Smooth muscle cell (in vitro differentiated cells): ENCODE results near the gene OMG. TPM values are rescaled to one million over a fixed set of nuclear protein-coding genes. Genes with fewer than 3 reads are reported as not detected.

ENCODE experiments used
- DNase-seq: peaks from one replicate; lab custom pipeline; 2025; ENCODE audit not compliant: unreplicated experiment; lab: John Stamatoyannopoulos, UW
- H2AFZ ChIP-seq: fragments of 200-600 bp; sonication (generic); 2 replicates; pipeline ENCODE4 v1.6.0; 2016; ENCODE audit warnings: antibody characterized with exemption, low read depth, mild to moderate bottlenecking
- H3F3A ChIP-seq: fragments of 200-600 bp; sonication (generic); 2 replicates; pipeline ENCODE4 v1.6.0; 2017; ENCODE audit warnings: antibody characterized with exemption, low read depth
- H3K27ac ChIP-seq: fragments of 200-600 bp; sonication (generic); 2 replicates; pipeline ENCODE4 v1.5.1; 2016; ENCODE audit warnings: low read depth, mild to moderate bottlenecking
- H3K27me3 ChIP-seq: fragments of 200-600 bp; sonication (generic); 2 replicates; pipeline ENCODE4 v1.6.1; 2016; ENCODE audit warnings: low read depth, mild to moderate bottlenecking
- H3K36me3 ChIP-seq: fragments of 200-600 bp; sonication (generic); 2 replicates; pipeline ENCODE4 v1.5.1; 2016; ENCODE audit warnings: low read depth
- H3K4me1 ChIP-seq: fragments of 200-600 bp; sonication (generic); 2 replicates; pipeline ENCODE4 v1.5.1; 2016; ENCODE audit warnings: low read depth
- H3K4me2 ChIP-seq: fragments of 200-600 bp; sonication (generic); 2 replicates; pipeline ENCODE4 v1.6.0; 2016; ENCODE audit warnings: mild to moderate bottlenecking
- H3K4me3 ChIP-seq: fragments of 200-600 bp; sonication (generic); 2 replicates; pipeline ENCODE4 v1.5.1; 2016; ENCODE audit warnings: mild to moderate bottlenecking
- H3K79me2 ChIP-seq: fragments of 200-600 bp; sonication (generic); 2 replicates; pipeline ENCODE4 v1.6.0; 2016; ENCODE audit warnings: low read depth, mild to moderate bottlenecking
- H3K9ac ChIP-seq: fragments of 200-600 bp; sonication (generic); 2 replicates; pipeline ENCODE4 v1.6.0; 2016; ENCODE audit warnings: low read depth
- H3K9me3 ChIP-seq: fragments of 200-600 bp; sonication (generic); replicated peaks from 2 replicates; pipeline ENCODE4 v1.5.1; 2016; ENCODE audit warnings: low read depth
- H4K20me1 ChIP-seq: fragments of 200-600 bp; sonication (generic); 2 replicates; pipeline ENCODE4 v1.6.0; 2016; ENCODE audit warnings: low read depth
- WGBS: methylation state at CpG from one replicate; pipeline ENCODE4 v1.1.7; 2016; ENCODE audit warnings: low lambda C conversion rate; 5-methylcytosine and 5-hydroxymethylcytosine counted together
- polyA plus RNA-seq: library from polyadenylated mRNA; unstranded; fragments of >200 nt; fragmentation: Nextera tagmentation; extraction: Ambion mirVana; gene quantifications from 2 replicates; pipeline ENCODE4 v1.2.1, GENCODE V29; 2016
- total RNA-seq: library from RNA; depleted of rRNA; stranded (reverse); fragments of >200 nt; gene quantifications from 2 replicates; pipeline ENCODE4 v1.2.3, GENCODE V29; 2014
- TF ChIP-seq, protein P1 (sequence below): fragments of 200-600 bp; sonication (generic); IDR thresholded peaks from 2 replicates; pipeline ENCODE4 v1.5.1; 2017; ENCODE audit warnings: borderline replicate concordance, mild to moderate bottlenecking, antibody characterized with exemption; ENCODE audit not compliant: insufficient read depth, poor library complexity, severe bottlenecking

OMG gene
- total and polyA plus RNA-seq, 2 experiments from 2014 or later = 0.57 TPM; not detected in 1

DNA sequence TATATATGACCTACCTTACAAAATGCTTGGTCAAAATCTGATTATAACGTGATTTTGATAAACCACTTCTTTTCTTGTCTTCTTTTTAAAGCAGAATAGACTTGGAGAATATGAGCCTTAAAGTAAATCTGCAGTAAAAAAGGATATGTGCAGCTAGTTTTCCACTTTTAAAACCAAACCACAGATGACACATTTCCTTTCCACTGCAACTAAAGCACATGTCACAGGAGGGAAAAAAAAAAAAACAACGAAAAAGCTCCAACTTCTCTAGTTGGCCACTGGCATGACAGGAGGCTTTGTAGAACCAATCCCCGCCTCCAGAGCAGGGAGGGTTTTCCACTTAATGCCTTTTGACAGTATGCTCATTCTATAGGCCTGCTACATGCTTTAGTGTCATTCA is 24.4 kb upstream of the OMG start, which contains the start of gene EVI2A:
TSS of gene EVI2A (minus strand) at position 142 of the 400 bp plus-strand sequence. CDS start 2,609 bp downstream, outside the sequence.
- Histone ChIP-seq H3K4me2 (peak within 1 kb of the TSS; percentile 64), H4K20me1 (peaks cover 7% of the 10 kb centered on the region), H3F3A (peaks cover 4% of the 10 kb centered on the region), H3K4me1 (peaks cover 9% of the 10 kb centered on the region), H3K27me3 (no peaks in the 10 kb centered on the region), H2AFZ (no peak within 1 kb of the TSS), H3K9me3 (no peaks in the 10 kb centered on the region), H3K4me3 (no peak within 1 kb of the TSS), H3K9ac (peak within 1 kb of the TSS; percentile 6), H3K27ac (peak within 1 kb of the TSS; percentile 75), H3K36me3 (no peaks in the 10 kb centered on the region), H3K79me2 (peaks cover 2% of the 10 kb centered on the region)
- TF ChIP-seq, protein P1, sequence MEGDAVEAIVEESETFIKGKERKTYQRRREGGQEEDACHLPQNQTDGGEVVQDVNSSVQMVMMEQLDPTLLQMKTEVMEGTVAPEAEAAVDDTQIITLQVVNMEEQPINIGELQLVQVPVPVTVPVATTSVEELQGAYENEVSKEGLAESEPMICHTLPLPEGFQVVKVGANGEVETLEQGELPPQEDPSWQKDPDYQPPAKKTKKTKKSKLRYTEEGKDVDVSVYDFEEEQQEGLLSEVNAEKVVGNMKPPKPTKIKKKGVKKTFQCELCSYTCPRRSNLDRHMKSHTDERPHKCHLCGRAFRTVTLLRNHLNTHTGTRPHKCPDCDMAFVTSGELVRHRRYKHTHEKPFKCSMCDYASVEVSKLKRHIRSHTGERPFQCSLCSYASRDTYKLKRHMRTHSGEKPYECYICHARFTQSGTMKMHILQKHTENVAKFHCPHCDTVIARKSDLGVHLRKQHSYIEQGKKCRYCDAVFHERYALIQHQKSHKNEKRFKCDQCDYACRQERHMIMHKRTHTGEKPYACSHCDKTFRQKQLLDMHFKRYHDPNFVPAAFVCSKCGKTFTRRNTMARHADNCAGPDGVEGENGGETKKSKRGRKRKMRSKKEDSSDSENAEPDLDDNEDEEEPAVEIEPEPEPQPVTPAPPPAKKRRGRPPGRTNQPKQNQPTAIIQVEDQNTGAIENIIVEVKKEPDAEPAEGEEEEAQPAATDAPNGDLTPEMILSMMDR = no peak
- WGBS = 18% methylated on average over 3 of the region's 3 CpGs
- no peak for DNase-seq

DNA sequence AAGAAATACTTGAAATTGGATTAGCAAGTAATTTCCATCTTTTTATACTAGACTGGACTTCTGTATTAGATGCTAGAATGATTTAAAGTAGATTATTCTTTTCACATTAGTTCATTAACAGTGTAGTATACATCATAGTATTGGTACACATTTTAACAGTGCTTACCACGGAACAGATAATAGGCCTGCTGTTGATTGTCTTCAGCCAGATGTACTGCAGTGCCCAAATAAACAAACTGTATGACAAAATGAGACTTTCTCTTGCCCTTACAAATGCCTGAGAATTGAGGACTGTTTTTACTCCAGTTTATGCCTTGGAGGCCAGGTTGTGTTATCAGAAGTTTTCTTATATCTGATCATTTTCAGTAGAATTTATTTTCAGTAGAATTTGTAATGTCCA is 23.8 kb upstream of the OMG start:
- Histone ChIP-seq H3K79me2 (peaks cover 2% of the 10 kb centered on the region), H4K20me1 (peaks cover 7% of the 10 kb centered on the region), H3K4me1 (peaks cover 9% of the 10 kb centered on the region), H3K4me3 (no peak overlapping the region), H3K4me2 (peak overlapping the region; percentile 64), H3K36me3 (no peaks in the 10 kb centered on the region), H3K9ac (peak overlapping the region; percentile 6), H3K27ac (peak overlapping the region; percentile 75), H3F3A (peaks cover 4% of the 10 kb centered on the region), H3K9me3 (no peaks in the 10 kb centered on the region), H3K27me3 (no peaks in the 10 kb centered on the region), H2AFZ (no peak overlapping the region)
- DNase-seq = no peak
- TF ChIP-seq, protein P1 = no peak
- WGBS = 27% methylated on average over 1 of the region's 1 CpG

DNA sequence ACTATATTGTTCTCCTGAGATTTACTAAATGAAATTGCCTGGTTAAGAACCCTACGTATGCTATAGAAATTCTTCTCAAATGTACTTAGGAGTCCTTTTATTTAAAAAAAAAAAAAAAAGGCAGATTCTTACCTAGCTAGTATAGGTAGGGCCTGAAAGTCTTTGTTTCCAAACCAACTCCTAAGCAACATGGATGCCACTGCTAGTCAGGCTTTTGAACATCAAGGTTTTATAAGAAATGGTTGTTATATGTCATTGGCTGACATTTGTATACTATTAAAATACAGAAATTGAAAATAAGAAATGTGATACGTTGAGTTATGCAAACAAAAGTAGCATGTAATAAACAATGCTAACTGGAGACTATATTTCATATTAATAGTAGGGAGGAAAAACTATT is 23.2 kb upstream of the OMG start:
- Histone ChIP-seq H4K20me1 (peaks cover 7% of the 10 kb centered on the region), H3K4me2 (peak overlapping the region; percentile 64), H2AFZ (no peak overlapping the region), H3K79me2 (peaks cover 2% of the 10 kb centered on the region), H3K27me3 (no peaks in the 10 kb centered on the region), H3K4me1 (peaks cover 9% of the 10 kb centered on the region), H3K9me3 (no peaks in the 10 kb centered on the region), H3F3A (peaks cover 4% of the 10 kb centered on the region), H3K36me3 (no peaks in the 10 kb centered on the region), H3K9ac (no peak overlapping the region), H3K4me3 (no peak overlapping the region), H3K27ac (peak overlapping the region; percentile 75)
- TF ChIP-seq, protein P1 = no peak
- no peak for DNase-seq
- WGBS = 97% methylated on average over 2 of the region's 2 CpGs
